22Rv1 (cell line): Measurements from ENCODE around the gene ABTB2.

Experiments used
- CTCF ChIP-seq: fragments of 450-650 bp; IDR thresholded peaks from 2 replicates; pipeline ENCODE4 v1.5.1; 2017; ENCODE audit warnings: mild to moderate bottlenecking
- ZFX ChIP-seq: fragments of 450-650 bp; IDR thresholded peaks from 2 replicates; pipeline ENCODE4 v1.6.1; 2017; ENCODE audit warnings: antibody characterized with exemption, borderline replicate concordance

GRCh38 chr11:34240150-34240494, 117.7 kb downstream of the ABTB2 start:
- no peak for TF ChIP-seq CTCF
- no peak for TF ChIP-seq ZFX
